Omental fat pad (tissue), 4 donors: Measurements from ENCODE around the gene ANKRD42. TPM values are rescaled to one million over a fixed set of nuclear protein-coding genes. Genes with fewer than 3 reads are reported as not detected.

ENCODE experiments used
- ATAC-seq: fragments of 150-250 bp; one replicate; pipeline ENCODE4 v1.9.1; 2016; ENCODE audit warnings: mild to moderate bottlenecking, moderate library complexity; ENCODE audit not compliant: low FRiP score
- DNase-seq: peaks from one replicate; pipeline ENCODE4 v3.0.0-alpha.2; 2019; ENCODE audit warnings: low spot score
- CTCF ChIP-seq, 3 donors: fragments of 450-650 bp; IDR thresholded peaks; one replicate each; pipeline ENCODE4 v1.5.1; 2016 to 2017; ENCODE audit warnings: antibody characterized with exemption in 3 of 3, mild to moderate bottlenecking in 3 of 3, moderate library complexity in 2 of 3
- total RNA-seq, 4 donors: library from RNA; depleted of rRNA; stranded (reverse); fragments of >200 nt; gene quantifications; one replicate each; pipeline ENCODE4 v1.1.0, GENCODE V29; 2016

The ANKRD42 gene
- total RNA-seq, 4 donors from 2014 or later = 9.0 to 13.4 (median 11.6) TPM

- ATAC-seq (no peak), DNase-seq (no peak)
- no peak for TF ChIP-seq CTCF (IDR thresholded peaks at IDR 0.05)
Measured at GRCh38 chr11:83272627-83273026, 79.1 kb downstream of the ANKRD42 start.

GRCh38 chr11:83275888-83276641 is 82.6 kb downstream of the ANKRD42 start:
- DNase-seq (no peak), ATAC-seq (no peak)
- TF ChIP-seq CTCF (IDR thresholded peaks at IDR 0.05) = no peak

- no peak for ATAC-seq
- TF ChIP-seq CTCF (IDR thresholded peaks at IDR 0.05) = no peak
- no peak for DNase-seq
Measured at GRCh38 chr11:83278351-83278750, 84.8 kb downstream of the ANKRD42 start.

GRCh38 chr11:83280256-83280655 is 86.7 kb downstream of the ANKRD42 start:
- ATAC-seq = no peak
- TF ChIP-seq CTCF (IDR thresholded peaks at IDR 0.05) = no peak

GRCh38 chr11:83282084-83282716 is 88.7 kb downstream of the ANKRD42 start:
- DNase-seq = no peak
- TF ChIP-seq CTCF (IDR thresholded peaks at IDR 0.05) = no peak
- no peak for ATAC-seq

More at GRCh38 chr11:83280256-83280655, 86.7 kb downstream of the ANKRD42 start:
- no peak for DNase-seq

GRCh38 chr11:83284501-83285150 is 91.1 kb downstream of the ANKRD42 start:
- TF ChIP-seq CTCF (IDR thresholded peaks at IDR 0.05) = no peak
- DNase-seq = no peak
- ATAC-seq = no peak
